Activated naive CD8-positive, alpha-beta T cell treated with anti-CD3 and anti-CD28 coated beads, Interleukin-2, amount 10 ng/mL, durations not matched to agents 7 days and 5 days (primary cell): ENCODE measurements around the gene HYKK. TPM values are rescaled to one million over a fixed set of nuclear protein-coding genes. Genes with fewer than 3 reads are reported as not detected.
"Not testable (repeated sequence)": the region's sequence is repeated elsewhere in the genome, so short reads cannot be mapped to it uniquely, and the experiment has no call there.

Experiments used
- ATAC-seq: fragments of 150-1000 bp; cut with Tn5 transposase; one replicate; pipeline ENCODE4 v1.10.0; 2021; ENCODE audit warnings: low read depth, moderate library complexity
- POLR2A ChIA-PET: fragments of 350-600 bp; sonication (Branson Sonifier 250); formaldehyde crosslinking; loops from one replicate; lab custom pipeline; 2021; ENCODE audit warnings: antibody characterized with exemption; lab: Charles Lee
- DNase-seq: peaks from one replicate; pipeline ENCODE4 v3.0.0; 2021
- H3K27ac Mint-ChIP-seq: one replicate; pipeline ENCODE4 v1.8.0; 2022; ENCODE audit warnings: mild to moderate bottlenecking, mixed read lengths
- H3K27me3 Mint-ChIP-seq: one replicate; pipeline ENCODE4 v1.8.0; 2022; ENCODE audit warnings: mild to moderate bottlenecking, moderate library complexity, mixed read lengths
- H3K36me3 Mint-ChIP-seq: one replicate; pipeline ENCODE4 v1.8.0; 2021; ENCODE audit warnings: mild to moderate bottlenecking, mixed read lengths
- H3K4me1 Mint-ChIP-seq: one replicate; pipeline ENCODE4 v1.8.0; 2021; ENCODE audit warnings: mixed read lengths
- H3K4me3 Mint-ChIP-seq: one replicate; pipeline ENCODE4 v1.8.0; 2022; ENCODE audit warnings: mild to moderate bottlenecking, moderate library complexity, mixed read lengths
- H3K9me3 Mint-ChIP-seq: one replicate; pipeline ENCODE4 v1.8.0; 2021; ENCODE audit warnings: mixed read lengths
- total RNA-seq, 2 experiments: library from RNA; stranded (reverse); gene quantifications; one replicate each; pipeline ENCODE4 v1.2.3, GENCODE V29; 2021

The HYKK gene
- total RNA-seq, 2 experiments from 2014 or later = 1.6 to 2.4 TPM

DNA sequence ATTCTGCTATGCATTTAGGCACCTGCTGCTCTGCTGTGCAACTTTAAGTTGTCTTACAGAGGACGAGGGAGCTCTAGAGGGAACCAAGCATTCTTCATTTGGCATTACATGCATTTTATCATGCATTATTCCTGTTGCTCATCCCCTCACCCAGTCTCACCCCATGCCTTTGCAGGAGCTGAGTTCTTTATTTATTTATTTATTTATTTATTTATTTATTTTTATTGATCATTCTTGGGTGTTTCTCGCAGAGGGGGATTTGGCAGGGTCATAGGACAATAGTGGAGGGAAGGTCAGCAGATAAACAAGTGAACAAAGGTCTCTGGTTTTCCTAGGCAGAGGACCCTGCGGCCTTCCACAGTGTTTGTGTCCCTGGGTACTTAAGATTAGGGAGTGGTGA, 12.7 kb downstream of the HYKK start:
- not testable (repeated sequence) for H3K9me3 Mint-ChIP-seq

DNA sequence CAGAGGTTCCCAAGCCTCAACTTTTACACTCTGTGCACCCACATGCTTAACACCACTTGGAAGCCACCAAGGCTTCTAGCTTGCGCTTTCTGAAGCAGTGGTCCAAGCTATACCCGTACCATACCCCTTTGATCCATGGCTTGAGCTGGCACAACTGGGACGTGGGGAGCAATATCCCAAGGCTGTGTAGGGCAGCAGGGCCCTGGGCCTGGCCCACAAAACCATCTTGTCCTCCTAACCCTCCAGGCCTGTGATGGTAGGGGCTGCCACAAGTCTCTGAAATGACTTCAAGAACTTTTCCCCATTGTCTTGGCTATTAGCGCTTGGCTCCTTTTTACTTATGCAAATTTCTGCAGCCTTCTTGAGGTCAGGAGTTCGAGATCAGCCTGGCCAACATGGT, 16.9 kb downstream of the HYKK start:
- DNase-seq (no peak), ATAC-seq (no peak)
- POLR2A ChIA-PET = no interaction called here
- H3K4me1 Mint-ChIP-seq = no peaks in the 10 kb centered on the region
- no peaks in the 10 kb centered on the region for H3K36me3 Mint-ChIP-seq
- H3K9me3 Mint-ChIP-seq = no peaks in the 10 kb centered on the region
- H3K4me3 Mint-ChIP-seq = no peak overlapping the region
- no peak overlapping the region for H3K27ac Mint-ChIP-seq
- no peaks in the 10 kb centered on the region for H3K27me3 Mint-ChIP-seq

More for the DNA sequence above, 12.7 kb downstream of the HYKK start:
- H3K27ac Mint-ChIP-seq, ATAC-seq, H3K36me3 Mint-ChIP-seq, DNase-seq, H3K27me3 Mint-ChIP-seq, H3K4me1 Mint-ChIP-seq, POLR2A ChIA-PET, H3K4me3 Mint-ChIP-seq: not testable (repeated sequence)

DNA sequence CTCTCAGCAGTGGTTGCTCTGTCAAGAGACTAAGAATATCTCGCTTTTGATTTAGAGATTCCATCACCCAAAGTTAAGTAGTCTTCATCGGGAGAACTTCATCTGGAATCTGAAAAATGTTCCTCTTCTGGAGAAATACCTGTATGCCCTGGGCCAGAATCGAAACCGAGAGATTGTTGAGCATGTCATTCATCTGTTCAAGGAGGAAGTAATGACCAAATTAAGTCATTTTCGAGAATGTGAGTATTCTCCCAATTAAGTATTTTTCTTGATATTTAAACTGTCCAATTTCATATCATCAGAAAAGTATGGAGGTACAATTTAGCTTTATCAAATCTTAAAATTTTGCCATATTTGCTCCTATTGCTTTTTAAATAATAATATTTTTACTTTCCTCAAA, 19.9 kb downstream of the HYKK start:
- Mint-ChIP-seq H3K4me3 (no peak overlapping the region), H3K27me3 (no peaks in the 10 kb centered on the region), H3K27ac (no peak overlapping the region), H3K9me3 (no peaks in the 10 kb centered on the region), H3K36me3 (no peaks in the 10 kb centered on the region), H3K4me1 (no peaks in the 10 kb centered on the region)
- no peak for ATAC-seq
- no peak for DNase-seq
- POLR2A ChIA-PET = no interaction called here

DNA sequence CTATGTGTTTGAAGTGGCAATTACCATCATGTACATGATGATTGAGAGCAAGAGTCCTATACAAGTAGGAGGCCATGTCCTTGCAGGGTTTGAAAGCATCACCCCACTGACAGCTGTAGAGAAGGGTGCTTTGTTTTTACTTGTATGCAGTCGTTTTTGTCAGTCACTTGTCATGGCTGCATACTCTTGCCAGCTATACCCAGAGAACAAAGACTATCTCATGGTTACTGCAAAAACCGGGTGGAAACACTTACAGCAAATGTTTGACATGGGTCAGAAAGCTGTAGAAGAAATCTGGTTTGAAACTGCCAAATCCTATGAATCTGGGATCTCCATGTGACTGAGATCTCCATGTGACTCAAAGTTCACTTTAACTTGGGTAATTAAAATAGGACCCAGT, 26.0 kb downstream of the HYKK start:
- Mint-ChIP-seq H3K27me3 (no peaks in the 10 kb centered on the region), H3K27ac (no peak overlapping the region), H3K4me3 (no peak overlapping the region), H3K9me3 (no peaks in the 10 kb centered on the region), H3K36me3 (peaks cover 2% of the 10 kb centered on the region), H3K4me1 (peaks cover 2% of the 10 kb centered on the region)
- ATAC-seq (no peak), DNase-seq (no peak)
- POLR2A ChIA-PET = interaction anchor here (0.6 kb wide), 1 partner anchor 18 kb away, joined by 3 read pairs; no protein-coding TSS in a partner anchor

DNA sequence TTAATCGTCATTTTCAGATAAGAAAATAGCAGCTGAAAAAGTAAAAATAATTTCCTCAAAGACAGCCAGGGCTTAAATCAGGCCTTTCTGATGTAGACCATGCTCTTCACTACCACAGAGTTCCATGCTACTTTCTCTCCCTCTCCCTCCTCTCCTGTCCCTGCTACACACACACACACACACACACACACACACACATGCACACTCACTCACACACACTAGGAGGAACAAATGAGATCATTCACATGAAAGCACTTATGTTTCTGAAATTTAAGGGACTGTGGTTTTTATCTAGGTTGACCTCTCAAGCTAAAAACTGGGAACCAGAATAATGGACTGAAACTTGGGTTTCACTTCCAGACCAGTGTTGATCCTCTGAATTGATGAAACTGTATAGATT, 28.8 kb downstream of the HYKK start:
- ATAC-seq (no peak), DNase-seq (no peak)
- Mint-ChIP-seq H3K9me3 (no peaks in the 10 kb centered on the region), H3K36me3 (peaks cover 6% of the 10 kb centered on the region), H3K4me3 (no peak overlapping the region), H3K4me1 (peaks cover 12% of the 10 kb centered on the region), H3K27me3 (no peaks in the 10 kb centered on the region), H3K27ac (no peak overlapping the region)
- POLR2A ChIA-PET = no interaction called here

DNA sequence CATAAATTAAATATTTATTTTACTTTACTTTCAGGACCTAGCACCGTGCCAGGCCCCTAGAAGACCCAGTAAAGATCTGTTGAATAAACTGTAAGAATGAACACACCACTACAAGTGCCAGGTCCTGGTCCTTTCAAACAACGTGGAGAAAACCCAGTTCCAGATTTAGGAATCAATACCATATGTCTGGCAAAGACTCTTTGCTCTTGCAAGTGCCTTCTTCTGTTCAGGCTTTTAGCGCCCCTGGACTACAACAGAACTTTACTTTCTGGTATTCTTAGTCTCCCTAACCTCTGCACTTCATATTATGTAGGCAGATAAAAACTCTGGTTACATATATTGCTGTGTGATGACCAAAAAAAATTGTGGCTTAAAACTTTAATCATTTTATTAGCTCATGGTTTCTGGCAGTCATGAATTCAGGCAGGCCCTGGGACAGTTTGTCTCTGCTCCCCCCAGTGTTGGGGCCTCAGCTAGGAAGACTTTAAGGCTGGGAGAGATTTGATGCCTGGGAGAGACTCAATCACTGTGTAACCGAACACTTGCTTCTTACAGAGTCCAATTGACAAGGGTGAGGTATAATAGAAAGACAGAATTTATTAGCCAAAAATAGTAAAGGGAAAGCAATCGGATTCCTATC, 30.0 kb downstream of the HYKK start:
- H3K4me1 Mint-ChIP-seq = peaks cover 18% of the 10 kb centered on the region

DNA sequence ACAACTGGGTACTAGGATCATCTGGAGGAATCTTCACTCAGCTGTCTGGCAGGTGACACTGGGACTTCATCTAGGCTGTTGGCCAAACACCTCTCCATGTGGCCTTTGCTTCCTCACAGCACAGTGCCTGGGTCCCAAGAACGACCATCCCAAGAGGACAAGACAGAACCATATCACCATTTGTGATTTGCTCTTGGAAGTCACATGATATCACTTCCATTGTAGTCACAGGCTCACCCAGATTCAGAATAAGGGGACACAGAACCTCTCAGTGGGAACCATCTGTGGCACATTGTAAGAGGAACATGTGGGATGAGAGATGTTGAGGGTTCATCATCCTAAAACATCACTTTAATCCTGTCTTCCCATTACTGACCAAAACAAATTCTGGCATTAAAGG, 31.0 kb downstream of the HYKK start:
- no peak overlapping the region for H3K4me3 Mint-ChIP-seq
- POLR2A ChIA-PET = no interaction called here
- no peak for DNase-seq
- no peak overlapping the region for H3K27ac Mint-ChIP-seq
- H3K4me1 Mint-ChIP-seq = peaks cover 26% of the 10 kb centered on the region
- H3K27me3 Mint-ChIP-seq = no peaks in the 10 kb centered on the region
- peaks cover 17% of the 10 kb centered on the region for H3K36me3 Mint-ChIP-seq
- H3K9me3 Mint-ChIP-seq = no peaks in the 10 kb centered on the region
- no peak for ATAC-seq

More for the DNA sequence above, 30.0 kb downstream of the HYKK start:
- H3K36me3 Mint-ChIP-seq = peaks cover 13% of the 10 kb centered on the region
- POLR2A ChIA-PET = no interaction called here
- no peak overlapping the region for H3K27ac Mint-ChIP-seq
- H3K9me3 Mint-ChIP-seq = no peaks in the 10 kb centered on the region
- H3K4me3 Mint-ChIP-seq = no peak overlapping the region
- DNase-seq = no peak
- H3K27me3 Mint-ChIP-seq = no peaks in the 10 kb centered on the region
- no peak for ATAC-seq

DNA sequence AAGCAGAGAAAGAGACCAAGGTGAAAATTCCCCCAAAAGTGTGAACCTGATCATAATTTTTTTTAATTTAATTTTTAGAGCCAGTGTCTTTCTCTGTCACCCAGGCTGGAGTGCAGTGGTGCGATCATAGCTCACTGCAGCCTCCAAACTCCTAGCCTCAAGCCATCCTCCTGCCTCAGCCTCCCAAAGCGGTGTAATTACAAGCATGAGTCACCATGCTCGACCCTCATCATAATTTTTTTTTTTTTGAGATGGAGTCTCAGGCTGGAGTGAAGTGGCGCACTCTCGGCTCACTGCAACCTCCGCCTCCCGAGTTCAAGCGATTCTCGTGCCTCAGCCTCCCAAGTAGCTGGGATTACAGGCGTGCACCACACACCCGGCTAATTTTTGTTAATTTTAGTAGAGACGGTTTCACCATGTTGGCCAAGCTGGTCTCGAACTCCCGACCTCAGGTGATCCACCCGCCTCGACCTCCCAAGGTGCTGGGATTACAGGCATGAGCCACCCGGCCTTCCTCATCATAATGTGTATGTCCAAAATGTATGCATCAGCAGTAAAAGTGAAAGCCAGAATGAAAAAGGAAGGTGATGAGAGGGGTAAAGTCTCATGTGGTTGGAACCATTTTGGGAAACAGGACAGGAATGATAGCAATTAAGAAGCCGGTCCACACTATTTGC, 32.2 kb downstream of the HYKK start:
- peak; percentile 35 for DNase-seq
- H3K36me3 Mint-ChIP-seq = peaks cover 20% of the 10 kb centered on the region
- POLR2A ChIA-PET = interaction anchor here (0.8 to 2.9 kb wide), 9 partner anchors 10 to 274 kb away, joined by 3 to 27 read pairs (median 7); partner anchors contain the start of genes CHRNA5, DNAJA4, HYKK and IREB2
- H3K9me3 Mint-ChIP-seq, H3K27me3 Mint-ChIP-seq, ATAC-seq: not testable (repeated sequence)
- peaks cover 28% of the 10 kb centered on the region for H3K4me1 Mint-ChIP-seq
- peak overlapping the region; percentile 97 for H3K27ac Mint-ChIP-seq
- H3K4me3 Mint-ChIP-seq = peak overlapping the region; percentile 93

DNA sequence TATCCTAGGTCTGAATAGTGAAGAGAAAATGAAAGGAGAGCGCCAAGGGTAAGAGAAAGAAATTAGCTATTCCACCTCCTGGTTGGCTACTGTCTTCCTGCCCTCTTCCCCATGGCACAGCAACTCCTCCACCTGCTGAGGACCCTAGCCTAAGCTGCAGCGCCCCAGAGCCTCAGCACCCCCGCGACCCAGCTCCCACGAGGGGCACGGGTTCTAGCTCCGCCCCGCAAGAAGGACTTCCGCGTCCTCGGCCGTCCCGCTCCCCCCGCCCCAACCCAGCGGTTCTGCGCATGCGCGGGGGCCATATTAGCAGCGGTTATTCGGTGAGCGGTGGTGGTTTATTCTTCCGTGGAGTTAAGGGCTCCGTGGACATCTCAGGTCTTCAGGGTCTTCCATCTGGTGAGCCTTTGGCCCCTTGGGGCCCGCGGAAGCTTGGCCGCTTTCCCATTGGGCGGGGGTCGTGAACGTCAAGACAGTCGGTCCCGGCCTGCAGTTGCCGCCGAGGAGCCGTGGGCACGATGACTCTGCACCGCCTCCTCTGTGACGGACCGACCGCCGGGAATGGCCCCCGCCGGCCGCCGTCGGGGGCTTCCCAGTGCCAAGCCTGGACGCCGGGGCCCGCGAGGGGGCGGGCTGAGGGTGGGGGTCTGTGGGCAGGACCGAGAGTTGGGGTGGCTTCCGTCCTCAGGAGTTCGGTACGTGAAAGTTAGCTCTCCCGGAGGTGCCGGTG, 32.9 kb downstream of the HYKK start, which contains the start of gene PSMA4:
Gene PSMA4, plus strand, starts transcription at position 304 of the 730 bp plus-strand sequence. CDS start 1,484 bp downstream, outside the sequence.
- Mint-ChIP-seq H3K9me3 (no peaks in the 10 kb centered on the region), H3K27ac (peak within 1 kb of the TSS; percentile 97), H3K36me3 (peaks cover 21% of the 10 kb centered on the region), H3K4me3 (peak within 1 kb of the TSS; percentile 93), H3K4me1 (peaks cover 28% of the 10 kb centered on the region), H3K27me3 (no peaks in the 10 kb centered on the region)
- DNase-seq (peak; percentile 97), ATAC-seq (peak; percentile 82)
- POLR2A ChIA-PET = interaction anchor here (0.8 to 2.9 kb wide), 11 partner anchors 9 to 333 kb away, joined by 3 to 27 read pairs (median 7); partner anchors contain the start of genes CHRNA5, DNAJA4, HYKK and IREB2

DNA sequence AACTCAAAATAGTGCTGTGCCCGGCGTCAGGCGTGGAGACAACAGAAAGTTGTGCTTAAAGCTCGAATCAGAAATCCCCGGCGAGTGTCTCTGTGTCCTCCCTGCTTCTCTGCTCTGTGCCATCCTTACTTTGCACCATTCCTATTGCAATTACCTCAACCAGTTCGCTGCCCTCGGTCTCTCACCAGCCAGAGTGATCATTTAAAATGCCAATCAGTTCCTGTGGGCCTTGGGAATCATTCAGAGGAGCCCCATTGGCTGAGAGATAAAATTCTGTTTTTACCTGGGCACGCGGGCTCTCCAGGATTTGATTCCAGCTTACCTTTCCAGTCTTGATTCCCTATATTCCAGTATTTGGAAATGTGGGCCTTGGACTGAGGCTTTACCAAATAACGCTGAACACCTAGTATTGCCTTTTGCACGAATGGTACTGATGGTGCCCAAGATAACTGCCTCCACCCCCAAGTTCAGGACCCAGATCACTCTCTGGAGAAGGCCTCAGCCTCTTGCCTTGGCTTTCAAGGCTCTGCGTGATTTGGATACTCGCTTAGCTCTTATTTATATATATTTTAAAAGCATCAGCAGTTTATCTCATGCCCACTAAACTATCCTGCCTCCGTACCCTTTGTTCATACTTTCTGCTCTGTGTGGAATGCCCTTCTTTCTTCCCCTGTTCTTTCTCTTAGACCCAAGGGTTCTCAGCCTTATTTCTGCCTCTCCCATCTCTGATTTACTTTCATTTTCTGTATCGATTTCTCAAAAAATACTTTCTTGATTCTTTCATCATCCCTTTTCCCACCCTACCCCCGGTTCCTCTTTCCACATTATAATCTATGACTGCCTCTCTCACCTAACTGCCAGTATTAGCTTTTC, 33.7 kb downstream of the HYKK start:
- ATAC-seq = no peak
- DNase-seq = no peak
- peaks cover 28% of the 10 kb centered on the region for H3K4me1 Mint-ChIP-seq
- no peaks in the 10 kb centered on the region for H3K27me3 Mint-ChIP-seq
- POLR2A ChIA-PET = interaction anchor here (0.6 to 2.9 kb wide), 10 partner anchors 8 to 333 kb away, joined by 3 to 27 read pairs (median 7); partner anchors contain the start of genes CHRNA5, DNAJA4, HYKK and IREB2
- H3K9me3 Mint-ChIP-seq = no peaks in the 10 kb centered on the region
- peak overlapping the region; percentile 97 for H3K27ac Mint-ChIP-seq
- peaks cover 23% of the 10 kb centered on the region for H3K36me3 Mint-ChIP-seq
- H3K4me3 Mint-ChIP-seq = peak overlapping the region; percentile 93

DNA sequence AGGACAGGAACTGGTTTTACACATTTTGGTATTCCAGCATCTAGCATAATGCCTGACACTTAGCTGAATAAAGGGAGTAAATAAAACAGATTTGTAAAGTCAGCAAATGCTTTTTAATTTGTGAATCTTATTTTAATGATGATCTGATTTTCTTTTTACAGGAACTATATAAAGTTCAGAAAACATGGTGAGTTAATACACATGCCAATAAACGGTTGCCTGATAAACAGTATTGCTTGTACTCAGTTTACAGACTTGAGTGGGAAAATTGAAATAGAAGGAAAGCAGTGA, 34.3 kb downstream of the HYKK start:
- H3K4me3 Mint-ChIP-seq = peak overlapping the region; percentile 93
- no peaks in the 10 kb centered on the region for H3K27me3 Mint-ChIP-seq
- peaks cover 24% of the 10 kb centered on the region for H3K36me3 Mint-ChIP-seq

DNA sequence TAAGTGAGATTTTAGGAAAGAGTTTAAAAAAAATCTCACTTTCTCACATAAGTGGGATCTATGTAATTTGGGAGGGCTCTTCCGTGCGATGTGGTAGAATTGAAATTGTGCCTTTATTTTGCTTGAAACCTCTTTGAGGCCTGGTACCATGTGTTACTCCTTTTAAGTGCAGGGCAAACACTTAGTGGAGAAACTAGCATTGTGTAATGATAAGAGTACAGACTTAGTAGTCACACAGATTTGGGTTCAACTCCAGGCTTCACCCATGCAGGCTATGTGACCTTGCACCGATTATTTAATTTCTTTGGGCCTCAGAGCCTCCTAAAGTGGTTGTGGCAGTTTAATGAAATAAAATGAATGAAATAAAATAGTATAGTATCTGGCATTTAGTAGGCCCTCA, 35.3 kb downstream of the HYKK start:
- Mint-ChIP-seq H3K36me3 (peaks cover 27% of the 10 kb centered on the region), H3K9me3 (no peaks in the 10 kb centered on the region), H3K4me1 (peaks cover 26% of the 10 kb centered on the region), H3K27ac (peak overlapping the region; percentile 79), H3K27me3 (no peaks in the 10 kb centered on the region), H3K4me3 (peak overlapping the region; percentile 93)
- DNase-seq (no peak), ATAC-seq (no peak)
- POLR2A ChIA-PET = no interaction called here

More for the DNA sequence above, 34.3 kb downstream of the HYKK start:
- POLR2A ChIA-PET = interaction anchor here (0.6 to 2.9 kb wide), 5 partner anchors 16 to 242 kb away, joined by 6 to 27 read pairs (median 12); partner anchors contain the start of genes CHRNA5, HYKK, IREB2 and SKIC8
- ATAC-seq (no peak), DNase-seq (no peak)
- H3K9me3 Mint-ChIP-seq = no peaks in the 10 kb centered on the region
- peak overlapping the region; percentile 97 for H3K27ac Mint-ChIP-seq
- peaks cover 26% of the 10 kb centered on the region for H3K4me1 Mint-ChIP-seq
